GM12891 (cell line): ENCODE measurements around the gene TRAPPC10.

Experiments
- PAX5 ChIP-seq: IDR thresholded peaks from 2 replicates; pipeline ENCODE4 v1.6.1; 2011; ENCODE audit warnings: low read length, moderate library complexity, mild to moderate bottlenecking; ENCODE audit not compliant: insufficient read depth, severe bottlenecking
- POLR2A ChIP-seq: IDR thresholded peaks from 2 replicates; pipeline ENCODE4 v1.6.1; 2011; ENCODE audit warnings: low read depth, low read length, control low read depth
- POLR2AphosphoS5 ChIP-seq: IDR thresholded peaks from 2 replicates; pipeline ENCODE4 v1.6.1; 2011; ENCODE audit warnings: low read depth, low read length, control low read depth
- POU2F2 ChIP-seq: IDR thresholded peaks from 2 replicates; pipeline ENCODE4 v1.6.1; 2011; ENCODE audit warnings: low read depth, mild to moderate bottlenecking, control low read depth, low read length, moderate library complexity
- SPI1 ChIP-seq: IDR thresholded peaks from 2 replicates; pipeline ENCODE4 v1.6.1; 2011; ENCODE audit warnings: low read depth, low read length, control low read depth
- TAF1 ChIP-seq: IDR thresholded peaks from 2 replicates; pipeline ENCODE4 v1.6.1; 2011; ENCODE audit warnings: low read depth, low read length, control low read depth

DNA sequence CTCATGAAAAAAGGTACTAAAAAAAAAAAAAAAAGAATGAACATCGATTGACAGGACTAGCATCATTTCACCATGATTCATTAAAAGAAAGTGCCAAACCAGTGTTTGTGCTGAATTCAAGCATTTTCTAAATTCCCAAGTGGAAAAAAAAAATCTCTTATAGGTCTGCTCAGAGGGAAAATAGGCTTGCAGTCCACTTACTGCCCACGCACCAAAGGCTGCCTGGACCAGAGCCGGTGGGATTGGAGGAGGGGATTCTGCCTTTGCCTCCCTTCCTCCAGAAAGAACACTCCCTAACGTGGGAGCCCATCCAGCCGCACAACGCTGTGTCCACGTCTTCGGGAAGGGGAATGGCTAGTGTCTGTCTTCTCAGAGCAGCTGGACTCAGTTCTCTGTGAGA, 5.5 kb upstream of the TRAPPC10 start:
- TF ChIP-seq POLR2A (no peak), TAF1 (no peak), POLR2AphosphoS5 (no peak), SPI1 (no peak), PAX5 (no peak), POU2F2 (no peak)
